IMR-90 (cell line): ENCODE results near the gene CFAP70. TPM values are rescaled to one million over a fixed set of nuclear protein-coding genes. Genes with fewer than 3 reads are reported as not detected.

Experiments used
- ATAC-seq: fragments of 200-7000 bp; cut with Tn5 transposase; 2 replicates; pipeline ENCODE4 v1.9.1; 2020; ENCODE audit warnings: low read depth, mild to moderate bottlenecking, moderate library complexity
- BruUV-seq: library from RNA; stranded (reverse); fragments of 400-500 nt; replicated peaks from 2 replicates; lab custom pipeline; 2021; lab: Mats Ljungman, UMichigan
- CTCF ChIA-PET: fragments of 300-600 bp; formaldehyde crosslinking; extraction: SDS; loops from one replicate; lab custom pipeline; 2021; ENCODE audit warnings: antibody characterized with exemption; lab: Yijun Ruan, JAX
- POLR2A ChIA-PET: fragments of 300-600 bp; sonication (Branson Sonifier 250); formaldehyde crosslinking; loops from one replicate; lab custom pipeline; 2022; ENCODE audit warnings: antibody characterized with exemption; ENCODE audit not compliant: unreplicated experiment; lab: Charles Lee
- DNase-seq: peaks from one replicate; pipeline ENCODE4 v3.0.0; 2013
- H2AFZ ChIP-seq: replicated peaks from 2 replicates; pipeline ENCODE3; 2013; ENCODE audit warnings: low read length, mild to moderate bottlenecking; ENCODE audit not compliant: poor library complexity
- H2AK5ac ChIP-seq: 2 replicates; pipeline ENCODE4 v1.6.1; 2013; ENCODE audit warnings: low read depth, low read length, inconsistent platforms
- H2AK9ac ChIP-seq: replicated peaks from 2 replicates; pipeline ENCODE3; 2013; ENCODE audit warnings: mild to moderate bottlenecking, low read depth, low read length, moderate library complexity; ENCODE audit not compliant: poor library complexity
- H2BK120ac ChIP-seq: 2 replicates; pipeline ENCODE4 v1.6.1; 2013; ENCODE audit warnings: low read depth, low read length, inconsistent platforms
- H2BK15ac ChIP-seq: 3 replicates; pipeline ENCODE4 v1.6.1; 2013; ENCODE audit warnings: low read depth, low read length, inconsistent platforms
- H2BK20ac ChIP-seq: 2 replicates; pipeline ENCODE4 v1.6.1; 2013; ENCODE audit warnings: low read depth, mild to moderate bottlenecking, inconsistent platforms, low read length, moderate library complexity
- H2BK5ac ChIP-seq: 2 replicates; pipeline ENCODE4 v1.6.1; 2013; ENCODE audit warnings: mild to moderate bottlenecking, low read depth, low read length, inconsistent platforms; ENCODE audit not compliant: poor library complexity, severe bottlenecking
- H3K14ac ChIP-seq: replicated peaks from 2 replicates; pipeline ENCODE4 v1.6.1; 2013; ENCODE audit warnings: low read depth, low read length, inconsistent platforms
- H3K18ac ChIP-seq: 2 replicates; pipeline ENCODE4 v1.6.1; 2013; ENCODE audit warnings: low read depth, low read length, control low read depth
- H3K23ac ChIP-seq: 2 replicates; pipeline ENCODE4 v1.6.1; 2013; ENCODE audit warnings: low read depth, low read length, inconsistent platforms
- H3K27ac ChIP-seq: 2 replicates; pipeline ENCODE4 v1.5.1; 2013; ENCODE audit warnings: mild to moderate bottlenecking, control low read depth, low read length; ENCODE audit not compliant: insufficient read depth
- H3K27me3 ChIP-seq: 2 replicates; pipeline ENCODE4 v1.6.1; 2013; ENCODE audit warnings: low read length; ENCODE audit not compliant: control insufficient read depth, insufficient read depth
- H3K36me3 ChIP-seq: 2 replicates; pipeline ENCODE4 v1.6.1; 2013; ENCODE audit warnings: low read length, mixed read lengths; ENCODE audit not compliant: control insufficient read depth, insufficient read depth
- H3K4ac ChIP-seq: 2 replicates; pipeline ENCODE4 v1.6.1; 2013; ENCODE audit warnings: low read depth, low read length, inconsistent platforms
- H3K4me1 ChIP-seq: 2 replicates; pipeline ENCODE4 v1.6.1; 2013; ENCODE audit warnings: low read length, mixed read lengths; ENCODE audit not compliant: control insufficient read depth, insufficient read depth
- H3K4me2 ChIP-seq: 2 replicates; pipeline ENCODE4 v1.6.1; 2013; ENCODE audit warnings: low read depth, mild to moderate bottlenecking, control low read depth, low read length, moderate library complexity
- H3K4me3 ChIP-seq: 2 replicates; pipeline ENCODE4 v1.5.1; 2013; ENCODE audit warnings: low read depth, mild to moderate bottlenecking, control low read depth, low read length, moderate library complexity; ENCODE audit not compliant: insufficient read depth
- H3K56ac ChIP-seq: 2 replicates; pipeline ENCODE4 v1.6.1; 2013; ENCODE audit warnings: low read length, inconsistent platforms; ENCODE audit not compliant: insufficient read depth; ENCODE audit errors: extremely low read depth
- H3K79me1 ChIP-seq, 2 experiments: 2 replicates each; pipeline ENCODE4 v1.6.1; 2013; ENCODE audit warnings: low read length in 2 of 2, inconsistent platforms in 1 of 2, low read depth in 1 of 2
- H3K9ac ChIP-seq: 2 replicates; pipeline ENCODE4 v1.6.1; 2013; ENCODE audit warnings: low read depth, low read length, control low read depth
- H3K9me1 ChIP-seq: 2 replicates; pipeline ENCODE4 v1.6.1; 2013; ENCODE audit warnings: low read length, inconsistent platforms; ENCODE audit not compliant: insufficient read depth
- H3K9me3 ChIP-seq: 2 replicates; pipeline ENCODE4 v1.6.1; 2013; ENCODE audit warnings: low read length; ENCODE audit not compliant: control insufficient read depth, insufficient read depth
- H4K20me1 ChIP-seq: 2 replicates; pipeline ENCODE4 v1.6.1; 2013; ENCODE audit warnings: low read length, inconsistent platforms; ENCODE audit not compliant: insufficient read depth
- H4K5ac ChIP-seq: 2 replicates; pipeline ENCODE4 v1.6.1; 2013; ENCODE audit warnings: mild to moderate bottlenecking, low read depth, low read length, control low read depth
- H4K8ac ChIP-seq, 2 experiments: 2 replicates each; pipeline ENCODE4 v1.6.1; 2013; ENCODE audit warnings: low read depth in 2 of 2, low read length in 2 of 2, control low read depth in 1 of 2, inconsistent platforms in 1 of 2
- H4K91ac ChIP-seq: 2 replicates; pipeline ENCODE4 v1.6.1; 2013; ENCODE audit warnings: low read depth, low read length, inconsistent platforms; ENCODE audit not compliant: insufficient read depth
- CHD1 ChIP-seq: IDR thresholded peaks from 2 replicates; pipeline ENCODE4 v1.6.1; 2012; ENCODE audit warnings: low read depth, low read length, improper control_type of control experiment
- POLR2A ChIP-seq: IDR thresholded peaks from 2 replicates; pipeline ENCODE4 v1.6.1; 2012; ENCODE audit warnings: mild to moderate bottlenecking, low read depth, low read length
- RAD21 ChIP-seq: IDR thresholded peaks from 2 replicates; pipeline ENCODE4 v1.6.1; 2012; ENCODE audit warnings: low read length, improper control_type of control experiment
- WGBS, 2 experiments: methylation state at CpG; one replicate each; pipeline versions ENCODE4 v1.1.5 to v1.1.7; 2013; ENCODE audit warnings: missing lambda C conversion rate in 2 of 2; ENCODE audit not compliant: insufficient read length in 1 of 2; ENCODE audit errors: extremely low coverage in 2 of 2; 5-methylcytosine and 5-hydroxymethylcytosine counted together
- dilution Hi-C: fragments of 300-500 bp; cut with HindIII; formaldehyde crosslinking; loops from one replicate; pipeline ENCODE4 v1.14.3; 2018; ENCODE audit warnings: low sequenced_read_pairs; ENCODE audit not compliant: unreplicated experiment
- in situ Hi-C: fragments of 300-500 bp; cut with MboI; formaldehyde crosslinking; loops from 3 replicates; pipeline ENCODE4 v1.14.3; 2019; ENCODE audit warnings: low sequenced_read_pairs, inconsistent platforms, mixed read lengths
- intact Hi-C: fragments of 100-400 bp; cut with micrococcal nuclease; formaldehyde crosslinking; loops from 2 replicates; pipeline ENCODE4 v1.10.0; 2022
- polyA plus RNA-seq, 3 experiments: library from polyadenylated mRNA; depleted of rRNA; stranded (reverse); fragments of >200 nt; gene quantifications; 2 replicates each; pipeline ENCODE4 v1.2.3, GENCODE V29; 2012; ENCODE audit warnings: low replicate concordance in 1 of 3
- total RNA-seq: library from RNA; depleted of rRNA; stranded (reverse); fragments of >200 nt; gene quantifications from 2 replicates; pipeline ENCODE4 v1.2.3, GENCODE V29; 2012

CFAP70 gene
- total and polyA plus RNA-seq, 2 of the 4 experiments (the other 2 are of a cell fraction) = 0.15 to 0.18 TPM

GRCh38 chr10:73293461-73293860 is 65.2 kb downstream of the CFAP70 start:
- Histone ChIP-seq H4K91ac (no peak overlapping the region), H3K79me1 (no peaks in the 10 kb centered on the region), H3K4me1 (no peaks in the 10 kb centered on the region), H3K4me2 (no peak overlapping the region), H2AK9ac (no peak overlapping the region), H3K9ac (no peak overlapping the region), H3K9me3 (no peaks in the 10 kb centered on the region), H3K9me1 (no peaks in the 10 kb centered on the region), H3K18ac (no peak overlapping the region), H3K23ac (no peak overlapping the region), H4K20me1 (no peaks in the 10 kb centered on the region), H3K4ac (no peak overlapping the region), H2AK5ac (no peak overlapping the region), H4K5ac (no peak overlapping the region), H4K8ac (no peak overlapping the region), H3K36me3 (no peaks in the 10 kb centered on the region), H2AFZ (no peak overlapping the region), H2BK20ac (no peak overlapping the region), H3K27ac (no peak overlapping the region), H3K27me3 (peaks cover 12% of the 10 kb centered on the region), H3K56ac (no peak overlapping the region), H3K14ac (no peak overlapping the region), H2BK120ac (no peak overlapping the region), H3K4me3 (no peak overlapping the region), H2BK15ac (no peak overlapping the region), H2BK5ac (no peak overlapping the region)
- intact Hi-C loops (no loop called here), dilution Hi-C loops (no loop called here), in situ Hi-C loops (no loop called here)
- ChIA-PET POLR2A (no interaction called here), CTCF (no interaction called here)
- TF ChIP-seq POLR2A (no peak), RAD21 (no peak), CHD1 (no peak)
- no TSS peak for BruUV-seq
- no CpG with 5 or more reads among the region's 3 CpGs for WGBS, 2 experiments
- DNase-seq (no peak), ATAC-seq (no peak)
